RWPE2 (cell line): ENCODE data around the gene PNKP.

Experiments used
- ATAC-seq: fragments of 200-7000 bp; cut with Tn5 transposase; 3 replicates; pipeline ENCODE4 v1.9.1; 2021; ENCODE audit warnings: low read depth
- DNase-seq: peaks from one replicate; pipeline ENCODE4 v3.0.0-alpha.2; 2020; ENCODE audit warnings: low spot score
- H3K27ac ChIP-seq: fragments of 450-650 bp; 2 replicates; pipeline ENCODE4 v1.5.1; 2017; ENCODE audit warnings: mild to moderate bottlenecking; ENCODE audit not compliant: poor library complexity, severe bottlenecking
- H3K27me3 ChIP-seq: fragments of 250-450 bp; sonication (Bioruptor Pico); 2 replicates; pipeline ENCODE4 v1.5.1; 2021; ENCODE audit warnings: mild to moderate bottlenecking, moderate library complexity; ENCODE audit not compliant: insufficient read depth, poor library complexity, severe bottlenecking
- H3K36me3 ChIP-seq: fragments of 250-450 bp; sonication (Bioruptor Pico); 2 replicates; pipeline ENCODE4 v1.5.1; 2020; ENCODE audit warnings: low read depth, mild to moderate bottlenecking, moderate library complexity
- H3K4me1 ChIP-seq: fragments of 250-450 bp; sonication (Bioruptor Pico); 2 replicates; pipeline ENCODE4 v1.5.1; 2021; ENCODE audit warnings: mild to moderate bottlenecking, moderate library complexity; ENCODE audit not compliant: insufficient read depth, poor library complexity, severe bottlenecking
- H3K4me3 ChIP-seq: fragments of 250-450 bp; sonication (Bioruptor Pico); 2 replicates; pipeline ENCODE4 v1.5.1; 2021; ENCODE audit warnings: mild to moderate bottlenecking, moderate library complexity; ENCODE audit not compliant: severe bottlenecking
- H3K9me3 ChIP-seq: fragments of 250-450 bp; sonication (Bioruptor Pico); 2 replicates; pipeline ENCODE4 v1.5.1; 2021; ENCODE audit warnings: mild to moderate bottlenecking, moderate library complexity; ENCODE audit not compliant: severe bottlenecking
- TF ChIP-seq, protein P1 (sequence below): fragments of 450-650 bp; IDR thresholded peaks from one replicate; pipeline ENCODE4 v1.5.1; 2017; ENCODE audit warnings: mild to moderate bottlenecking, moderate library complexity; ENCODE audit not compliant: poor library complexity, severe bottlenecking

Gene PNKP

DNA sequence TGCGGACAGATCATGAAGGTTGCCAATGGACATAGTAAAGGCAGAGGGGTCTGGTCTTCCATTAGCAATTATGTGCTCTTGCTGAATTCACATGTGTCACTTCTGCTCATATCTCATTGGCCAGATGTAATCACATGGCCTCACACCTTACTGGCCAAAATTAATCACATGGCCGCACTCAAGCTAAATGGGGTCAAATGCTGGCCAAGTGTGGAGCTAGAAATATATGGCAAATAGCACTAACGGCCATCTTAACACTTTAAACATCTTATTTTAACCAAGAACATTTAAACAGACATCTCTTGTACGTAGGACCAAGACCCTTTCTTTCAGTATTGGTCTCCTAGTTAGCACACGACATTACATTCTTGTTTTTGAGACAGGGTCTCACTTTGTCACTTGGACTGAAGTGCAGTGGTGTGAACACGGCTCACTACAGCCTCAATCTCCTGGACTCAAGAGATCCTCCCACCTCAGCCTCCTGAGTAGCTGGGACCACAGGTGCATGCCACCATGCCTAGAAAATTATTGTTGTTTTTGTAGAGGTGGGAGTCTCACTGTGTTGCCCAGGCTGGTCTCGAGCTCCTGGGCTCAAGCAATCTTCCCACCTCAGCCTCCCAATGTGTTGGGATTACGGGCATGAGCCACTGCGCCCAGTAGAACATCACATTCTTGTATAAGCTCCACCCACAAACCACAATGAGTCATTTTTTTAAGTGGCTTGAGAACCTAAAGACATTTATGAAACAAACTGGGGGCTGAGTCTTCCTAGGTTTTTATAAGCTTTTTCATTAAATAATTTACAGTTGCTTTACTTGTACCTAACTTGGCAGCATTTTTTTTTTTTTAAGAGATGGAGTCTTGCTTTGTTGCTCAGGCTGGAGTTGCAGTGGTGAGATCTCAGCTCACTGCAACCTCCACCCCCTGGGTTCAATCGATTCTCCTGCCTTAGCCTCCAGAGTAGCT is 19.4 kb downstream of the PNKP start:
- Histone ChIP-seq H3K36me3 (no peaks in the 10 kb centered on the region; the same call in 1 of the 2 replicates), H3K9me3 (no peaks in the 10 kb centered on the region), H3K27ac (peak overlapping the region; percentile 15), H3K27me3 (no peaks in the 10 kb centered on the region), H3K4me1 (peaks cover 21% of the 10 kb centered on the region), H3K4me3 (no peak overlapping the region)
- peak; percentile 49 for ATAC-seq
- no peak for DNase-seq
- TF ChIP-seq, protein P1, sequence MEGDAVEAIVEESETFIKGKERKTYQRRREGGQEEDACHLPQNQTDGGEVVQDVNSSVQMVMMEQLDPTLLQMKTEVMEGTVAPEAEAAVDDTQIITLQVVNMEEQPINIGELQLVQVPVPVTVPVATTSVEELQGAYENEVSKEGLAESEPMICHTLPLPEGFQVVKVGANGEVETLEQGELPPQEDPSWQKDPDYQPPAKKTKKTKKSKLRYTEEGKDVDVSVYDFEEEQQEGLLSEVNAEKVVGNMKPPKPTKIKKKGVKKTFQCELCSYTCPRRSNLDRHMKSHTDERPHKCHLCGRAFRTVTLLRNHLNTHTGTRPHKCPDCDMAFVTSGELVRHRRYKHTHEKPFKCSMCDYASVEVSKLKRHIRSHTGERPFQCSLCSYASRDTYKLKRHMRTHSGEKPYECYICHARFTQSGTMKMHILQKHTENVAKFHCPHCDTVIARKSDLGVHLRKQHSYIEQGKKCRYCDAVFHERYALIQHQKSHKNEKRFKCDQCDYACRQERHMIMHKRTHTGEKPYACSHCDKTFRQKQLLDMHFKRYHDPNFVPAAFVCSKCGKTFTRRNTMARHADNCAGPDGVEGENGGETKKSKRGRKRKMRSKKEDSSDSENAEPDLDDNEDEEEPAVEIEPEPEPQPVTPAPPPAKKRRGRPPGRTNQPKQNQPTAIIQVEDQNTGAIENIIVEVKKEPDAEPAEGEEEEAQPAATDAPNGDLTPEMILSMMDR, result no peak

DNA sequence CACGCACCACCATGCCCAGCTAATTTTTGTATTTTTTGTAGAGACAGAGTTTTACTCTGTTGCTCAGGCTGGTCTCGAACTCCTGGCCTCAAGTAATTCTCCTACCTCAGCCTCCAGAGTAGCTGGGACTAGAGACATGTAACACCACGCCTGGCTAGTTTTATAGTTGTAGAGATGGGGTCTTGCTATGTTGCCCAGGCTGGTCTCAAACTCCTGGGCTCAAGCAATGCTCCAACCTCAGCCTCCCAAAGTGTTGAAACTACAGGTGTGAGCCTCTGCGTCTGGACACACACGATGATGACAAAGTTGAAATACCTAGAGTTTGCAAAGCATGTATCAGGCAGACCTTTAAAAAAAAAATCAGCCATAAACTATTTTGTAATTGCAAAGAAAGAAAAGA is 21.0 kb downstream of the PNKP start:
- Histone ChIP-seq H3K4me1 (peaks cover 12% of the 10 kb centered on the region), H3K27me3 (no peaks in the 10 kb centered on the region), H3K9me3 (no peaks in the 10 kb centered on the region), H3K36me3 (no peaks in the 10 kb centered on the region), H3K4me3 (no peak overlapping the region), H3K27ac (no peak overlapping the region)
- DNase-seq (no peak), ATAC-seq (no peak)
- TF ChIP-seq, protein P1, result no peak

DNA sequence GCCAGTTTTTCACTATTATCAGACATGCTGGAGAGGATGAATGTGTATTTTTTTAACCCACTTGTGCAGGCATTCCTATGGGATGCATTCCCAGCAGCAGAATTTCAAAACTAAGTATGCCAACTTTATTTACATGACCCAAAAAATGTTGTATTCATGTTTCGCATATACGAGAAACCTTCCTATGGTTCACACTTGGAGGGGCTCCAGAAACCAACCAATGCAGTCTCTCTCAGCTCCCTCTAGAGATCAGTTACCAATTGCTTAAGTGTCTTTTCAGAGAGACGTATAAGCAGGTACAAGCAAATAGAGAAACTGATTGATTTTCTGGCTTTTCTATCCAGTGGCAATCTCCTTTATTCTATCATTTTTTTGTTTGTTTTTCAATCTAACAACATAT is 22.0 kb downstream of the PNKP start:
- no peak overlapping the region for H3K4me3 ChIP-seq
- no peak for DNase-seq

DNA sequence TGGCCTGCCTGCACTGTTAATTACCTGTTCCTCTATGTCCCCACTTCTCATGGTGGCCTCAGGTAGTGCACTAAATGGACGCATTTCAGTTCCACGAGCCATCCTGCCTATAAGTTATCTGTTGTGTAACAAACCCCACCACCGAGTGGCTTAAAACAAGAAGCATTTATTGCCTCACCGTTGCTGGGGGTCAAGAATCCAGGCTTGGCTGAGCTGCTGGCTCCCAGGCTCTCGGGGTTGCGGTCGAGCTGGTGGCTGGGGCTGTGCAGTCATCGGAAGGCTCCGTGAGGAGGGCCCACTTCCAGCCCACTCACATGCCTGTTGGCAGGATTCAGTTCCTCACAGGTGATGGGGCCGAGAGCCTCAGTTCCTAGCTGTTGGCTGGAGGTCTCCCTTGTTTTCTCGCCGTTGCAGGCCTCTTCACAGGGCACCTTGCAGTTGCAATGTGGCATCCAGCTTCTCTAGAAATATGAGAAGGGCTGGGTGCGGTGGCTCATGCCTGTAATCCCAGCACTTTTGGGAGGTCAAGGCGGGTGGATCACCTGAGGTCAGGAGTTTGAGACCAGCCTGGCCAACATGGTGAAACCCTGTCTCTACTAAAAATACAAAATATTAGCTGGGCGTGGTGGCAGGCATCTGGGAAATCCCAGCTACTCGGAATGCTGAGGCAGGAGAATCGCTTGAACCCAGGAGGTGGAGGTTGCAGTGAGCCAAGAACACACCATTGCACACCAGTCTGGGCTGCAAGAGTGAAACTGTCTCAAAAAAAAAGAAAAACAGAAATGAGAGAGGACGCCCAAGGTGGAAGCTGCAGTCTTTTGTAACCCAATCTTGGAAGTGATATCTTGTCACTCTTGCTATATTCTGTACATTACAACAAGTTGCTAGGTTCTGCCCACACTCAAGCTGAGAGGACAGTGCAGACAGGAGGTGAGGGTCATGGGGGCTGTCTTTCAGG is 23.0 kb downstream of the PNKP start:
- TF ChIP-seq, protein P1, result no peak
- H3K4me3 ChIP-seq, result no peak overlapping the region
- H3K27ac ChIP-seq, result no peak overlapping the region
- no peaks in the 10 kb centered on the region for H3K27me3 ChIP-seq
- no peak for ATAC-seq
- DNase-seq, result no peak
- peaks cover 12% of the 10 kb centered on the region; the same call in 1 of the 2 replicates for H3K36me3 ChIP-seq
- H3K9me3 ChIP-seq, result no peaks in the 10 kb centered on the region
- peaks cover 12% of the 10 kb centered on the region for H3K4me1 ChIP-seq

More for the DNA sequence above, 22.0 kb downstream of the PNKP start:
- TF ChIP-seq, protein P1, result no peak
- Histone ChIP-seq H3K27ac (no peak overlapping the region), H3K9me3 (no peaks in the 10 kb centered on the region), H3K27me3 (no peaks in the 10 kb centered on the region), H3K4me1 (peaks cover 12% of the 10 kb centered on the region), H3K36me3 (peaks cover 3% of the 10 kb centered on the region; the same call in 1 of the 2 replicates)
- ATAC-seq, result no peak
